IMR-90 (cell line): ENCODE measurements around the gene PLEKHG5. TPM values are rescaled to one million over a fixed set of nuclear protein-coding genes. Genes with fewer than 3 reads are reported as not detected.

Source experiments
- ATAC-seq: fragments of 200-7000 bp; cut with Tn5 transposase; 2 replicates; pipeline ENCODE4 v1.9.1; 2020; ENCODE audit warnings: low read depth, mild to moderate bottlenecking, moderate library complexity
- BruUV-seq: library from RNA; stranded (reverse); fragments of 400-500 nt; replicated peaks from 2 replicates; lab custom pipeline; 2021; lab: Mats Ljungman, UMichigan
- CTCF ChIA-PET: fragments of 300-600 bp; formaldehyde crosslinking; extraction: SDS; loops from one replicate; lab custom pipeline; 2021; ENCODE audit warnings: antibody characterized with exemption; lab: Yijun Ruan, JAX
- POLR2A ChIA-PET: fragments of 300-600 bp; sonication (Branson Sonifier 250); formaldehyde crosslinking; loops from one replicate; lab custom pipeline; 2022; ENCODE audit warnings: antibody characterized with exemption; ENCODE audit not compliant: unreplicated experiment; lab: Charles Lee
- DNase-seq: peaks from one replicate; pipeline ENCODE4 v3.0.0; 2013
- H2AFZ ChIP-seq: replicated peaks from 2 replicates; pipeline ENCODE3; 2013; ENCODE audit warnings: low read length, mild to moderate bottlenecking; ENCODE audit not compliant: poor library complexity
- H2AK5ac ChIP-seq: 2 replicates; pipeline ENCODE4 v1.6.1; 2013; ENCODE audit warnings: low read depth, low read length, inconsistent platforms
- H2AK9ac ChIP-seq: replicated peaks from 2 replicates; pipeline ENCODE3; 2013; ENCODE audit warnings: mild to moderate bottlenecking, low read depth, low read length, moderate library complexity; ENCODE audit not compliant: poor library complexity
- H2BK120ac ChIP-seq: 2 replicates; pipeline ENCODE4 v1.6.1; 2013; ENCODE audit warnings: low read depth, low read length, inconsistent platforms
- H2BK15ac ChIP-seq: 3 replicates; pipeline ENCODE4 v1.6.1; 2013; ENCODE audit warnings: low read depth, low read length, inconsistent platforms
- H2BK20ac ChIP-seq: 2 replicates; pipeline ENCODE4 v1.6.1; 2013; ENCODE audit warnings: low read depth, mild to moderate bottlenecking, inconsistent platforms, low read length, moderate library complexity
- H2BK5ac ChIP-seq: 2 replicates; pipeline ENCODE4 v1.6.1; 2013; ENCODE audit warnings: mild to moderate bottlenecking, low read depth, low read length, inconsistent platforms; ENCODE audit not compliant: poor library complexity, severe bottlenecking
- H3K14ac ChIP-seq: replicated peaks from 2 replicates; pipeline ENCODE4 v1.6.1; 2013; ENCODE audit warnings: low read depth, low read length, inconsistent platforms
- H3K18ac ChIP-seq: 2 replicates; pipeline ENCODE4 v1.6.1; 2013; ENCODE audit warnings: low read depth, low read length, control low read depth
- H3K23ac ChIP-seq: 2 replicates; pipeline ENCODE4 v1.6.1; 2013; ENCODE audit warnings: low read depth, low read length, inconsistent platforms
- H3K27ac ChIP-seq: 2 replicates; pipeline ENCODE4 v1.5.1; 2013; ENCODE audit warnings: mild to moderate bottlenecking, control low read depth, low read length; ENCODE audit not compliant: insufficient read depth
- H3K27me3 ChIP-seq: 2 replicates; pipeline ENCODE4 v1.6.1; 2013; ENCODE audit warnings: low read length; ENCODE audit not compliant: control insufficient read depth, insufficient read depth
- H3K36me3 ChIP-seq: 2 replicates; pipeline ENCODE4 v1.6.1; 2013; ENCODE audit warnings: low read length, mixed read lengths; ENCODE audit not compliant: control insufficient read depth, insufficient read depth
- H3K4ac ChIP-seq: 2 replicates; pipeline ENCODE4 v1.6.1; 2013; ENCODE audit warnings: low read depth, low read length, inconsistent platforms
- H3K4me1 ChIP-seq: 2 replicates; pipeline ENCODE4 v1.6.1; 2013; ENCODE audit warnings: low read length, mixed read lengths; ENCODE audit not compliant: control insufficient read depth, insufficient read depth
- H3K4me2 ChIP-seq: 2 replicates; pipeline ENCODE4 v1.6.1; 2013; ENCODE audit warnings: low read depth, mild to moderate bottlenecking, control low read depth, low read length, moderate library complexity
- H3K4me3 ChIP-seq: 2 replicates; pipeline ENCODE4 v1.5.1; 2013; ENCODE audit warnings: low read depth, mild to moderate bottlenecking, control low read depth, low read length, moderate library complexity; ENCODE audit not compliant: insufficient read depth
- H3K56ac ChIP-seq: 2 replicates; pipeline ENCODE4 v1.6.1; 2013; ENCODE audit warnings: low read length, inconsistent platforms; ENCODE audit not compliant: insufficient read depth; ENCODE audit errors: extremely low read depth
- H3K79me1 ChIP-seq, 2 experiments: 2 replicates each; pipeline ENCODE4 v1.6.1; 2013; ENCODE audit warnings: low read length in 2 of 2, inconsistent platforms in 1 of 2, low read depth in 1 of 2
- H3K9ac ChIP-seq: 2 replicates; pipeline ENCODE4 v1.6.1; 2013; ENCODE audit warnings: low read depth, low read length, control low read depth
- H3K9me1 ChIP-seq: 2 replicates; pipeline ENCODE4 v1.6.1; 2013; ENCODE audit warnings: low read length, inconsistent platforms; ENCODE audit not compliant: insufficient read depth
- H3K9me3 ChIP-seq: 2 replicates; pipeline ENCODE4 v1.6.1; 2013; ENCODE audit warnings: low read length; ENCODE audit not compliant: control insufficient read depth, insufficient read depth
- H4K20me1 ChIP-seq: 2 replicates; pipeline ENCODE4 v1.6.1; 2013; ENCODE audit warnings: low read length, inconsistent platforms; ENCODE audit not compliant: insufficient read depth
- H4K5ac ChIP-seq: 2 replicates; pipeline ENCODE4 v1.6.1; 2013; ENCODE audit warnings: mild to moderate bottlenecking, low read depth, low read length, control low read depth
- H4K8ac ChIP-seq, 2 experiments: 2 replicates each; pipeline ENCODE4 v1.6.1; 2013; ENCODE audit warnings: low read depth in 2 of 2, low read length in 2 of 2, control low read depth in 1 of 2, inconsistent platforms in 1 of 2
- H4K91ac ChIP-seq: 2 replicates; pipeline ENCODE4 v1.6.1; 2013; ENCODE audit warnings: low read depth, low read length, inconsistent platforms; ENCODE audit not compliant: insufficient read depth
- BHLHE40 ChIP-seq: fragments of 150-350 bp; IDR thresholded peaks from 2 replicates; pipeline ENCODE4 v1.6.1; 2016; ENCODE audit warnings: mild to moderate bottlenecking, low read depth, low read length
- FOS ChIP-seq: fragments of 150-350 bp; IDR thresholded peaks from 2 replicates; pipeline ENCODE4 v1.6.1; 2016; ENCODE audit warnings: low read depth, low read length
- NFE2L2 ChIP-seq: fragments of 150-350 bp; IDR thresholded peaks from 2 replicates; pipeline ENCODE4 v1.6.1; 2016; ENCODE audit warnings: low read depth, mild to moderate bottlenecking, low read length
- RFX5 ChIP-seq: IDR thresholded peaks from 2 replicates; pipeline ENCODE4 v1.8.0; 2012; ENCODE audit warnings: low read depth, mild to moderate bottlenecking, low read length, moderate library complexity
- WGBS, 2 experiments: methylation state at CpG; one replicate each; pipeline versions ENCODE4 v1.1.5 to v1.1.7; 2013; ENCODE audit warnings: missing lambda C conversion rate in 2 of 2; ENCODE audit not compliant: insufficient read length in 1 of 2; ENCODE audit errors: extremely low coverage in 2 of 2; 5-methylcytosine and 5-hydroxymethylcytosine counted together
- dilution Hi-C: fragments of 300-500 bp; cut with HindIII; formaldehyde crosslinking; loops from one replicate; pipeline ENCODE4 v1.14.3; 2018; ENCODE audit warnings: low sequenced_read_pairs; ENCODE audit not compliant: unreplicated experiment
- in situ Hi-C: fragments of 300-500 bp; cut with MboI; formaldehyde crosslinking; loops from 3 replicates; pipeline ENCODE4 v1.14.3; 2019; ENCODE audit warnings: low sequenced_read_pairs, inconsistent platforms, mixed read lengths
- intact Hi-C: fragments of 100-400 bp; cut with micrococcal nuclease; formaldehyde crosslinking; loops from 2 replicates; pipeline ENCODE4 v1.10.0; 2022
- polyA plus RNA-seq, 3 experiments: library from polyadenylated mRNA; depleted of rRNA; stranded (reverse); fragments of >200 nt; gene quantifications; 2 replicates each; pipeline ENCODE4 v1.2.3, GENCODE V29; 2012; ENCODE audit warnings: low replicate concordance in 1 of 3
- total RNA-seq: library from RNA; depleted of rRNA; stranded (reverse); fragments of >200 nt; gene quantifications from 2 replicates; pipeline ENCODE4 v1.2.3, GENCODE V29; 2012
- TF ChIP-seq, protein P1 (sequence below): conservative IDR thresholded peaks from 2 replicates; pipeline ENCODE4 v1.5.1; 2012; ENCODE audit warnings: mild to moderate bottlenecking, low read depth, low read length, improper control_type of control experiment

The PLEKHG5 gene
- total and polyA plus RNA-seq, 2 of the 4 experiments (the other 2 are of a cell fraction) = 4.8 to 11.6 TPM

DNA sequence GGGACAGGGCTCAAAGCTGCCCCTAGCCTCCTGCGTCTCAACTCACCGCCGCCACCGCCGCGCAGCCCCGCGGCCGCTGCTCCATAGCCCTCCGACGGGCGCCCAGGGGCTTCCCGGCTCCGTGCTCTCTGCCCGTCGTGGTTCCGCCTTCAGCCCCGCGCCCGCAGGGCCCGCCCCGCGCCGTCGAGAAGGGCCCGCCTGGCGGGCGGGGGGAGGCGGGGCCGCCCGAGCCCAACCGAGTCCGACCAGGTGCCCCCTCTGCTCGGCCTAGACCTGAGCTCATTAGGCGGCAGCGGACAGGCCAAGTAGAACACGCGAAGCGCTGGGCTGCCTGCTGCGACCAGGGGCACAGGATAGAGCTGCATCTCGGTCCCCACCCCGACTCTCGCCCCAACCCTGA, 25.4 kb downstream of the PLEKHG5 start, which contains the start of gene TNFRSF25:
TSS of gene TNFRSF25 (minus strand) at position 151 of the 400 bp plus-strand sequence. CDS start at position 85, 66 bp downstream.
- Histone ChIP-seq H4K5ac (no peak within 1 kb of the TSS), H3K79me1 (no peaks in the 10 kb centered on the region), H4K20me1 (no peaks in the 10 kb centered on the region), H3K18ac (no peak within 1 kb of the TSS), H2AFZ (no peak within 1 kb of the TSS), H4K91ac (no peak within 1 kb of the TSS), H3K27ac (no peak within 1 kb of the TSS), H2BK5ac (no peak within 1 kb of the TSS), H3K9me3 (no peaks in the 10 kb centered on the region), H3K27me3 (peaks cover under 1% of the 10 kb centered on the region; the same call in 1 of the 2 replicates), H2AK9ac (no peak within 1 kb of the TSS), H2BK120ac (no peak within 1 kb of the TSS), H3K9ac (no peak within 1 kb of the TSS), H3K23ac (no peak within 1 kb of the TSS), H3K14ac (no peak within 1 kb of the TSS), H3K4me1 (no peaks in the 10 kb centered on the region), H2BK15ac (no peak within 1 kb of the TSS), H4K8ac (no peak within 1 kb of the TSS), H3K9me1 (no peaks in the 10 kb centered on the region), H2BK20ac (no peak within 1 kb of the TSS), H3K36me3 (peaks cover 40% of the 10 kb centered on the region), H3K56ac (no peak within 1 kb of the TSS), H2AK5ac (no peak within 1 kb of the TSS), H3K4ac (no peak within 1 kb of the TSS), H3K4me2 (no peak within 1 kb of the TSS), H3K4me3 (no peak within 1 kb of the TSS)
- TF ChIP-seq, protein P1, sequence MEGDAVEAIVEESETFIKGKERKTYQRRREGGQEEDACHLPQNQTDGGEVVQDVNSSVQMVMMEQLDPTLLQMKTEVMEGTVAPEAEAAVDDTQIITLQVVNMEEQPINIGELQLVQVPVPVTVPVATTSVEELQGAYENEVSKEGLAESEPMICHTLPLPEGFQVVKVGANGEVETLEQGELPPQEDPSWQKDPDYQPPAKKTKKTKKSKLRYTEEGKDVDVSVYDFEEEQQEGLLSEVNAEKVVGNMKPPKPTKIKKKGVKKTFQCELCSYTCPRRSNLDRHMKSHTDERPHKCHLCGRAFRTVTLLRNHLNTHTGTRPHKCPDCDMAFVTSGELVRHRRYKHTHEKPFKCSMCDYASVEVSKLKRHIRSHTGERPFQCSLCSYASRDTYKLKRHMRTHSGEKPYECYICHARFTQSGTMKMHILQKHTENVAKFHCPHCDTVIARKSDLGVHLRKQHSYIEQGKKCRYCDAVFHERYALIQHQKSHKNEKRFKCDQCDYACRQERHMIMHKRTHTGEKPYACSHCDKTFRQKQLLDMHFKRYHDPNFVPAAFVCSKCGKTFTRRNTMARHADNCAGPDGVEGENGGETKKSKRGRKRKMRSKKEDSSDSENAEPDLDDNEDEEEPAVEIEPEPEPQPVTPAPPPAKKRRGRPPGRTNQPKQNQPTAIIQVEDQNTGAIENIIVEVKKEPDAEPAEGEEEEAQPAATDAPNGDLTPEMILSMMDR = no peak
- no peak for TF ChIP-seq NFE2L2
- TF ChIP-seq BHLHE40 = no peak
- no peak for TF ChIP-seq RFX5
- no peak for TF ChIP-seq FOS
- POLR2A ChIA-PET = no interaction called here
- in situ Hi-C loops (no loop called here), dilution Hi-C loops (no loop called here), intact Hi-C loops (no loop called here)
- ATAC-seq (no peak), DNase-seq (no peak)
- CTCF ChIA-PET = no interaction called here
- 57% methylated on average over 41 of the region's 43 CpGs; no CpG with 5 or more reads in 1 of the 2 experiments for WGBS, 2 experiments
- no TSS peak for BruUV-seq
